Esophagus squamous epithelium (tissue), 5 donors: ENCODE measurements around the gene PRR12. TPM values are rescaled to one million over a fixed set of nuclear protein-coding genes. Genes with fewer than 3 reads are reported as not detected.
A peak's percentile ranks its signal among the peaks of the same experiment; 100 is the strongest.

Experiments used
- DNase-seq: peaks from one replicate; lab custom pipeline; 2025; lab: John Stamatoyannopoulos, UW
- H3K27ac ChIP-seq, 4 donors: fragments of 200-600 bp; sonication (generic); one replicate each; pipeline ENCODE4 v1.5.1; 2016 to 2019; ENCODE audit warnings: mild to moderate bottlenecking in 1 of 4
- H3K27me3 ChIP-seq, 4 donors: fragments of 200-600 bp; sonication (generic); 1 replicate in 3 of 4; 2 replicates in 1 of 4; pipeline versions ENCODE4 v1.5.1 to v1.6.0; 2017 to 2021; ENCODE audit warnings: antibody characterized with exemption in 1 of 4
- H3K36me3 ChIP-seq, 3 donors: fragments of 200-600 bp; sonication (generic); one replicate each; pipeline ENCODE4 v1.5.1; 2016 to 2019
- H3K4me1 ChIP-seq, 3 donors: fragments of 200-600 bp; sonication (generic); one replicate each; pipeline ENCODE4 v1.5.1; 2017 to 2019
- H3K4me3 ChIP-seq, 4 donors: fragments of 200-600 bp; sonication (generic); 1 replicate in 3 of 4; 2 replicates in 1 of 4; pipeline ENCODE4 v1.5.1; 2016 to 2019; ENCODE audit warnings: mild to moderate bottlenecking in 2 of 4, moderate library complexity in 1 of 4
- H3K9me3 ChIP-seq, 3 donors: fragments of 200-600 bp; sonication (generic); one replicate each; pipeline ENCODE4 v1.5.1; 2016 to 2019
- POLR2A ChIP-seq, 4 donors: fragments of 450-650 bp; IDR thresholded peaks; one replicate each; pipeline ENCODE4 v1.6.1; 2017; ENCODE audit warnings: antibody characterized with exemption in 4 of 4, mild to moderate bottlenecking in 4 of 4, moderate library complexity in 3 of 4
- WGBS, 2 donors: methylation state at CpG; one replicate each; pipeline ENCODE4 v1.1.5; 2018; 5-methylcytosine and 5-hydroxymethylcytosine counted together
- intact Hi-C: fragments of 100-400 bp; cut with DNase I; formaldehyde crosslinking; loops from one replicate; pipeline ENCODE4 v1.15.0; 2022
- total RNA-seq, 4 donors: library from RNA; depleted of rRNA; stranded (reverse); fragments of >200 nt; gene quantifications; one replicate each; pipeline ENCODE4 v1.1.0, GENCODE V29; 2016
- TF ChIP-seq, protein P1 (sequence below), 6 experiments: fragments of 450-650 bp in 4 of 6; fragments of 200-600 bp in 2 of 6; sonication (generic) in 2 of 6; IDR thresholded peaks; one replicate each; pipeline ENCODE4 v1.5.1; 2016 to 2019; ENCODE audit warnings: antibody characterized with exemption in 6 of 6, mild to moderate bottlenecking in 4 of 6, moderate library complexity in 4 of 6
- donor health status: DM: yes; HTN: yes; CAD: no.

PRR12 gene
- total RNA-seq, 4 donors from 2014 or later, result 4.5 to 11.9 (median 7.7) TPM

DNA sequence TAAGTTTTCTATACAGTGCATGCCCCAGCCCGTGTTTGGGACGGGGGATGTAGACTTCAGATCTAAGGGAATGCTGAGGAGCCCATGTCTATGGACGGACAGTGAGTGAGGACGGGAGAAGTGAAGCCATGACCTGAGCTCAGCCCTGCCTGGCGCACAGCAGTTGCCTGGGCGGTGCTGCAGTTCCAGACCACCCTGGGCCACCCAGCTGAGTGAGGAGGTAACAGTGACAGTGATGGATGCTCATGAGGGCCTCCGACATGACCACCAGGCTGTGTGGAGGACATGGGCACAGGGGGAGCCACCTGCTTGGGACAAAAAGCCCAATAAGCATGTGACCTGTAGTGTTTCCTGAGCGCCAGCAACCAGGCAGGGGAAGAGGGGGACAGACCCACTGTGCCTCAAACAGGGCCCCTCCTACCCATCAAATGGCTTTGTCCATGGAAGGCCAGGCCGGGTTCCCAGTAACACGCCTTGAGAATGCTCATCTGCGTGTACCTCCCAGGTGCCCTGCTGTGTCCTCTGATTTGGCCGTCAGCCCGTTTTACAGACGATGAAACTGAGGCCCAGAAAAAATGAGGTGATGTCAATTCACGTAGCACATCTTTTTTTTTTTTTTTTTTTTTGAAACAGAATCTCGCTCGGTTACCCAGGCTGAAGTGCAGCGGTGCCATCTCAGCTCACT, 33.2 kb upstream of the PRR12 start:
- H3K27me3 ChIP-seq, result no peaks in the 10 kb centered on the region
- peaks cover 17 to 69% (median 21%) of the 10 kb centered on the region in 3 donors for H3K36me3 ChIP-seq
- 89 to 91% methylated on average over 17 to 18 of the region's 18 CpGs for WGBS, 2 donors
- intact Hi-C loops, result no loop called here
- H3K9me3 ChIP-seq, result no peaks in the 10 kb centered on the region
- no peak overlapping the region for H3K4me3 ChIP-seq
- H3K4me1 ChIP-seq, result peaks cover 14 to 65% (median 15%) of the 10 kb centered on the region in 3 donors
- TF ChIP-seq, protein P1, sequence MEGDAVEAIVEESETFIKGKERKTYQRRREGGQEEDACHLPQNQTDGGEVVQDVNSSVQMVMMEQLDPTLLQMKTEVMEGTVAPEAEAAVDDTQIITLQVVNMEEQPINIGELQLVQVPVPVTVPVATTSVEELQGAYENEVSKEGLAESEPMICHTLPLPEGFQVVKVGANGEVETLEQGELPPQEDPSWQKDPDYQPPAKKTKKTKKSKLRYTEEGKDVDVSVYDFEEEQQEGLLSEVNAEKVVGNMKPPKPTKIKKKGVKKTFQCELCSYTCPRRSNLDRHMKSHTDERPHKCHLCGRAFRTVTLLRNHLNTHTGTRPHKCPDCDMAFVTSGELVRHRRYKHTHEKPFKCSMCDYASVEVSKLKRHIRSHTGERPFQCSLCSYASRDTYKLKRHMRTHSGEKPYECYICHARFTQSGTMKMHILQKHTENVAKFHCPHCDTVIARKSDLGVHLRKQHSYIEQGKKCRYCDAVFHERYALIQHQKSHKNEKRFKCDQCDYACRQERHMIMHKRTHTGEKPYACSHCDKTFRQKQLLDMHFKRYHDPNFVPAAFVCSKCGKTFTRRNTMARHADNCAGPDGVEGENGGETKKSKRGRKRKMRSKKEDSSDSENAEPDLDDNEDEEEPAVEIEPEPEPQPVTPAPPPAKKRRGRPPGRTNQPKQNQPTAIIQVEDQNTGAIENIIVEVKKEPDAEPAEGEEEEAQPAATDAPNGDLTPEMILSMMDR (IDR thresholded peaks at IDR 0.05), result no peak
- no peak for TF ChIP-seq POLR2A (IDR thresholded peaks at IDR 0.05)
- no peak overlapping the region for H3K27ac ChIP-seq
- DNase-seq, result no peak

DNA sequence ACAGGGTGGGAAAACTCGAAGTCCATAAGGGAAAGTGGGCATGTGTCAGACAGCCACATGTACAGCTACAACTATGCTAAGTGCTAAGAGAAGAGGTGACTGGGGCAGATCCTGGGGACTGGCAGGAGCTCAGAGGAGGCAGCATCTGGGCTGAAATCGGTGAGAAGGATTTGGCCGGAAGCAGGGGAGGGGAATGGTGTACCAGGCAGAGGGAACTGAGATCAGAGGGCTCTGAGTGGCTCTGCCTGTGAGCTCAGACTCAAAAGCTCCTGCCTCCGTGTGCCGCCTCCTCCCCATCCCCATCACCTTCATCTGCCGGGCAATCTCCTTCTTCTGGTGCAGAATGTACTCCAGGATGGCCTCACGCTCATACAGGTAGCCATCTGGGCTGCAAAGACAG, 32.4 kb upstream of the PRR12 start:
- H3K36me3 ChIP-seq, result peaks cover 17 to 69% (median 21%) of the 10 kb centered on the region in 3 donors
- H3K9me3 ChIP-seq, result no peaks in the 10 kb centered on the region
- H3K27me3 ChIP-seq, result no peaks in the 10 kb centered on the region
- TF ChIP-seq POLR2A (IDR thresholded peaks at IDR 0.05), result no peak
- TF ChIP-seq, protein P1 (IDR thresholded peaks at IDR 0.05), result no peak
- 78% methylated on average over 6 to 7 of the region's 7 CpGs for WGBS, 2 donors
- DNase-seq, result no peak
- H3K27ac ChIP-seq, result peak overlapping the region in 1 of 4 donors; percentile 9
- peaks cover 12 to 57% (median 12%) of the 10 kb centered on the region in 3 donors for H3K4me1 ChIP-seq
- intact Hi-C loops, result no loop called here
- H3K4me3 ChIP-seq, result no peak overlapping the region

DNA sequence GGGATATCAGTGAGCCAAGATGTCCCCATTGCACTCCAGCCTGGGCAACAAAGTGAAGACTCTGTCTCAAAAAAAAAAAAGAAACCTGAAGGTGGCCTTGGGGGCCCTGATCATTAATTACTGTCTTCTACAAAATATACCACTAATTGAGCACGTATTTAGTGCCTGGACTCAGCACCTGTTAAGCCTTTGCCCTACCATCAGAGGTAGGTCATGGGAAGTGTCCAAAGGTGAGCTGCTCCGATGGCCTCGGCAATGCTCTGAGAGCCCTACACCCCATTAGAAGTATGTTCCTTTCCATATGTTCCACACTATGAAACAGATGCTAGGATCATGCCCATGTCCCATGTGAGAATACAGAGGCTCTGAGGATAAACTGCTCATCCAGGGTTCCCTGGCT, 31.5 kb upstream of the PRR12 start:
- Histone ChIP-seq H3K27me3 (no peaks in the 10 kb centered on the region), H3K9me3 (no peaks in the 10 kb centered on the region), H3K4me3 (no peak overlapping the region), H3K36me3 (peaks cover 17 to 69% (median 21%) of the 10 kb centered on the region in 3 donors), H3K4me1 (peaks cover 4 to 49% (median 5%) of the 10 kb centered on the region in 3 donors), H3K27ac (no peak overlapping the region)
- intact Hi-C loops, result no loop called here
- DNase-seq, result no peak
- WGBS, 2 donors, result 80 to 85% methylated on average over 3 of the region's 3 CpGs
- TF ChIP-seq, protein P1 (IDR thresholded peaks at IDR 0.05), result no peak
- TF ChIP-seq POLR2A (IDR thresholded peaks at IDR 0.05), result no peak

DNA sequence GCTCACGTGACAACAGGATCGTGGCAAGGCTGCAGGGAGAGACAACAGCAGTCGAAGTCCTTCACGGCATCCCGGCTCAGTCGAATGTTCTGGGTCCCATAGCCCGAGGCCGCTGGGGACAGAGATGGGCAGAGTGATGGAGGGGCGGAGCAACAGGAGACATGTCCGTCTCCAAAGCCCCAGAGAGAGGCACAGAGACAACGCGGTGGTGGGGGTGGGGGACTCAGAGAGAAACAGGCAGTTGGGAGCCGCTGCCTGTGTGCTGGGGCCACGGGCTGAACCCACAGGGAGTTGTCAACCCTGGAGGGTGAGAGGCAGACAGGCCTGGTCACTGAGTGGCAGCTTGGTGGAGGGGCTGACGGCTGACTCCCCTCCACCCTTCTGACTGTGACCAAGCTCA, 31.1 kb upstream of the PRR12 start:
- Histone ChIP-seq H3K27ac (peak overlapping the region in 2 of 4 donors; percentile 39 to 63), H3K36me3 (peaks cover 17 to 66% (median 21%) of the 10 kb centered on the region in 3 donors), H3K4me3 (no peak overlapping the region), H3K4me1 (peaks cover 0 to 49% (median 3%) of the 10 kb centered on the region in 3 donors), H3K27me3 (no peaks in the 10 kb centered on the region), H3K9me3 (no peaks in the 10 kb centered on the region)
- WGBS, 2 donors, result 78 to 87% methylated on average over 4 to 13 of the region's 15 CpGs
- no peak for DNase-seq
- TF ChIP-seq POLR2A (IDR thresholded peaks at IDR 0.05), result no peak
- TF ChIP-seq, protein P1 (IDR thresholded peaks at IDR 0.05), result no peak
- intact Hi-C loops, result no loop called here

DNA sequence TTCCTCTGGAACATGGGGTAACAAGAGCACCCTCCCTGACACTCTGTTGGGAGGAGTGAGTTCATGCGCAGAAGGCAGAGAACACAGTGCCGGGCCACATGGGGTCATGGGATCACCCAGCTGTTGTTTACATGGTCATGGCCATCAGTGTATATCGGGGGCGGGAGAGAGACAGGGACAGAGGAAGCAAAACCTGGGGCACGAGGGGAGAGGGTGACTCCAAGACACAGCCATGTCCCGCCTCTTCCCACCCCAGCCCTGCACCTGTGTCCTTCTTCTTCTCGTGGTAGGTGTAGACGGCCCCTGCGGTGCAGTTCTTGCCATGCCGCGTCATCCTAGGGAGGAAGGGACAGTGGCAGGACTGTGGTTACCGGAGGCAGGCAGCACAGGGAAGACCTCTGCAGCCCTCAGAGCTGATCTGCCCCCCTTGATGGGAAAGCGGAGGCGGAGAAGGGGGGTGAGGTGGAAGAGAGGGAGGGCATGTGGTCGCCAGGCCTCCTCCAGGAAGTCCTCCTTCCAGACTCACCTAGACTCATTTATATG, 30.6 kb upstream of the PRR12 start:
- peaks cover 17 to 61% (median 21%) of the 10 kb centered on the region in 3 donors for H3K36me3 ChIP-seq
- H3K27ac ChIP-seq, result peak overlapping the region in 3 of 4 donors; percentile 10 to 63 (median 39)
- 74 to 76% methylated on average over 5 to 14 of the region's 15 CpGs for WGBS, 2 donors
- H3K9me3 ChIP-seq, result no peaks in the 10 kb centered on the region
- DNase-seq, result no peak
- H3K4me3 ChIP-seq, result peak overlapping the region in 1 of 4 donors; percentile 6
- intact Hi-C loops, result no loop called here
- no peaks in the 10 kb centered on the region for H3K27me3 ChIP-seq
- TF ChIP-seq POLR2A (IDR thresholded peaks at IDR 0.05), result no peak
- TF ChIP-seq, protein P1 (IDR thresholded peaks at IDR 0.05), result no peak
- peaks cover 0 to 49% (median 8%) of the 10 kb centered on the region in 3 donors for H3K4me1 ChIP-seq
